Body of pancreas (tissue), 4 donors: ENCODE results near the gene BRSK1.

ENCODE experiments used
- POLR2A ChIP-seq, 3 donors: fragments of 450-650 bp; IDR thresholded peaks; one replicate each; pipeline ENCODE4 v1.6.1; 2016; ENCODE audit warnings: antibody characterized with exemption in 3 of 3, mild to moderate bottlenecking in 2 of 3
- TF ChIP-seq, protein P1 (sequence below), 7 experiments: fragments of 450-650 bp in 4 of 7; fragments of 200-600 bp in 3 of 7; sonication (generic) in 3 of 7; IDR thresholded peaks; one replicate each; pipeline ENCODE4 v1.5.1; 2016 to 2019; ENCODE audit warnings: antibody characterized with exemption in 7 of 7

DNA sequence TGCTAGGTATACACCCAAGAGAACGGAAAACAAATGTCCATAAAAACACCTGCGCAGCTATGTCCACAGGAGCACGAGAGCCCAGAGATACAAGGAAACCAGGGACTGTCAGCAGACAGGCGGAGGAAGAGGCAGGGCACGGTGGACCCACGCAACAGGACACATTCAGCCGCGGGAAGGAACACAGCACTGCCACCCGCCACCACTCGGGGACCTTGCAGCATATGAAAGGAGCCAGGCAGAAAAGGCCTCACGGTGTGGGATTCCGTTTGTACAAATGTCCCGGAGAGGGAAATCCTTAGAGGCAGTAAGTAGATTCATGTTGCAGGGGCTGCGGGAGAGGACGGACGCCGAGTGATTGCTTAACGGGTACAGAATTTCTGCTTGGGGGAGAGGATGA lies 11.7 kb upstream of the BRSK1 start:
- TF ChIP-seq, protein P1, sequence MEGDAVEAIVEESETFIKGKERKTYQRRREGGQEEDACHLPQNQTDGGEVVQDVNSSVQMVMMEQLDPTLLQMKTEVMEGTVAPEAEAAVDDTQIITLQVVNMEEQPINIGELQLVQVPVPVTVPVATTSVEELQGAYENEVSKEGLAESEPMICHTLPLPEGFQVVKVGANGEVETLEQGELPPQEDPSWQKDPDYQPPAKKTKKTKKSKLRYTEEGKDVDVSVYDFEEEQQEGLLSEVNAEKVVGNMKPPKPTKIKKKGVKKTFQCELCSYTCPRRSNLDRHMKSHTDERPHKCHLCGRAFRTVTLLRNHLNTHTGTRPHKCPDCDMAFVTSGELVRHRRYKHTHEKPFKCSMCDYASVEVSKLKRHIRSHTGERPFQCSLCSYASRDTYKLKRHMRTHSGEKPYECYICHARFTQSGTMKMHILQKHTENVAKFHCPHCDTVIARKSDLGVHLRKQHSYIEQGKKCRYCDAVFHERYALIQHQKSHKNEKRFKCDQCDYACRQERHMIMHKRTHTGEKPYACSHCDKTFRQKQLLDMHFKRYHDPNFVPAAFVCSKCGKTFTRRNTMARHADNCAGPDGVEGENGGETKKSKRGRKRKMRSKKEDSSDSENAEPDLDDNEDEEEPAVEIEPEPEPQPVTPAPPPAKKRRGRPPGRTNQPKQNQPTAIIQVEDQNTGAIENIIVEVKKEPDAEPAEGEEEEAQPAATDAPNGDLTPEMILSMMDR (IDR thresholded peaks at IDR 0.05): no peak
- TF ChIP-seq POLR2A (IDR thresholded peaks at IDR 0.05): no peak
